ENCODE results near the gene PRR36.
A peak's percentile ranks its signal among the peaks of the same experiment; 100 is the strongest.

Gene PRR36

DNA sequence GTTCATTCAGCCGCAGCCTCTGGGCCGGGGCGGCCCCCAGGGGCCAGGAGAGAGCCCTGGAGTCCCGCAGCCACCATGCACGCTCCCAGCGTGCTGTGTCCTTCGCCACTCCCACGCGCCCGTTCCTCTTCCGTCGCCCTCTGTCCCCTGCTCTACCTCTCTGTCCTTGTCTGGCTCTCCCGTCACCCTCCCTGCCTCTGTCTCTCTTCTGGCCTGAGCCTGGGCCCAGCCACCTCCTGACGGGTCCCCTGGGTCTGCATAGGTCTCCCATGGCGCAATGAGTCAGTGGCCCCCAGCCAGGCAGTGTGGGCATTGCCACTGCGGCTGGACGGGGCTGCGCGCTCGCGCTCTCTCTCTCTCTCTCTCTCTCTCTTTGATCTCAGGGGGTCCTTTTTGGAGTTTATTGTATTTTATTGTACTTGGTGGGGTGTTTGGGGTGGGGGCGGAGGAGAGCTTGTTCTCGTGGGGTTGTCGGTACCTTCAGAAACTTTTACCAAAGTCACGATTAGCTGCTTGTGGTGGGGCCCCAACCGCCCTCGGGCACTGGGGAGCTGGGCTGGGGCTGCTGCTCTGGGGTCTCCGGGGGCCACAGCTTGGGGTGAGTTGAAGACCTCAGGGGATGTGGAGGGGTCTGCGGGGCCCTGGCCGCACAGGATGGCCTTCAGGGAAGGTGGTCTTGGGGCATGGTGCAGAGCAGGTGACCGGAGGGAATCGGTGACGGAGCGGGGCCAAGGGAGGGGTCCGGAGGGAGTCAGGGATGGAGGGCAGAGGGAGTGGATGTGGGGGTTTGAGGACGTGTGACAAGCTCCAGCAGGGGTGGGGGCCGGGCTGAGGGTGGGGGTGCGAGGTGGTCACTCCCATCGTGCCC lies 38.7 kb upstream of the PRR36 start:
- DNase-seq, result no peak

DNA sequence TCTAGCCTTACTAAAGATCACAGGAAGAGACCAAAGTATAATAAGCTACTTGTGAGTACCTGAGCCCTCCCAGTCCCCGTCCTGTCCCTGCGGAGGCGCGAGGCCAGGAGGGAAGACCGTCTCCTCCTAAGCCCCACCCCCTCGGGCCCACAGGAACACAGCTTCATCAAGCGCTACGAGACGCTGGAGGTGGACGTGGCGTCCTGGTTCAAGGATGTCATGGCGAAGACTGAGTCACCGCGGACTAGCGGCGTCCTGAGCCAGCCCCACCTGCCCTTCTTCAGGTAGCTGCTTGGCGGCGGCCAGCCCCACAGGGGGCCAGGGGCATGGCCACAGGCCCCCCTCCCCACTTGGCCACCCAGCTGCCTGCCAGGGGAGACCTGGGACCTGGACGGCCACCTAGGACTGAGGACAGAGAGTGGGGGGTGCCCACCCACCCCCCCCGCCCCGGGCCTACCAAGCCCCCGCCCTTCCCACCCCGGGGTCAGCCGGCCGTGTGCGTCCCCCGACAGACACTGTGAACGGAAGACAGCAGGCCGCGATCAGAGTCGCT lies 38.0 kb upstream of the PRR36 start:
- DNase-seq, result no peak

DNA sequence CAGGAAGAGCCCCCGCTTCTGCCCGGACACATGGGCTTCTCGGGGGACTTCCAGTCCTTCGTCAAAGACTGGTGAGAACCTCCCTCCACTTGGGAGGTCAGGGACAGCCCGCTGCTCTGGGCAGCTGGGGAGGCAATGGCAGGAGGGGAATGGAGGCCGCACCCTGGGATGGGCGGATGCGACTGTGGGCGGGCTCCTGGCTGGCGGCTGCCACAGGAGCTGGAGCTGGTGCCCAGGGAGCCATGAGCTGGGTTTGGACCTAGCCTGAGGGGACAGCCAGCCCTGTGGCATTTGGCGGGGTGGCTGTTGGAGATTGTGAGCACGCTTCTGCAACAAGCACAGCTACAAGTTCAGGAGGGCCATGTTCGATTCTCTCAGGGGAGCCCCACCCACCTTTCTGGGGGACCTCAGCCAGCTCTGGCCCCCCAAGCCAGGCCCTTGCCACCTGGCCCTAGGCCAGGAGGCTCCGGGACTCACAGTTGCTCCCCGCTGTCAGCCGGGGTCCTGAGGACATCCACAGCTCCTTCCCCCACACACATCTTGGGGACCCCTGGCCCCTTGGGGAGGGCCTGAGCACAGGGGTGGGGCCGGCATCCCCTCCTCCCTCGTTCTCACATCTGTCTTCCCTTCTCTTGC lies 37.4 kb upstream of the PRR36 start:
- DNase-seq, result no peak

DNA sequence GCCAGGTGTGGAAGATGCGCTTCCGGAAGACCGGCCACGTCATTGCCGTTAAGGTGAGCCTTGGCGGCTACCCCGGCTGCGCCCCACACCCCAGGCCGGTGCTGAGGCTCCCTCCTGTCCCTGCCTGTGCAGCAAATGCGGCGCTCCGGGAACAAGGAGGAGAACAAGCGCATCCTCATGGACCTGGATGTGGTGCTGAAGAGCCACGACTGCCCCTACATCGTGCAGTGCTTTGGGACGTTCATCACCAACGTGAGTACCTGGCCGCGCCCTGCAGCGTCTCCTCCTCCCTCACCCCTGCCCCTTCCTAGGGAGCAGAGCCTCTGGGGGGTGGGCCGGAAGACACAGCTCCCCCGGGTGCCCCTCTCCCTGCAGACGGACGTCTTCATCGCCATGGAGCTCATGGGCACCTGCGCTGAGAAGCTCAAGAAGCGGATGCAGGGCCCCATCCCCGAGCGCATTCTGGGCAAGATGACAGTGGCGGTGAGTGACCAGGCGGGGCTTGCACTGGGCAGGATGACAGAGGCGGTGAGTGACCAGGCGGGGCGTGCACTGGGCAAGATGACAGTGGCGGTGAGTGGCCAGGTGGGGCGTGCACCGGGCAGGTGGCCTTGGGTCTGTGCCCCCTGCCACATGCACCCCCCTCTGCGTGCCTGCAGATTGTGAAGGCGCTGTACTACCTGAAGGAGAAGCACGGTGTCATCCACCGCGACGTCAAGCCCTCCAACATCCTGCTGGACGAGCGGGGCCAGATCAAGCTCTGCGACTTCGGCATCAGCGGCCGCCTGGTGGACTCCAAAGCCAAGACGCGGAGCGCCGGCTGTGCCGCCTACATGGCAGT lies 36.4 kb upstream of the PRR36 start:
- no peak for DNase-seq

DNA sequence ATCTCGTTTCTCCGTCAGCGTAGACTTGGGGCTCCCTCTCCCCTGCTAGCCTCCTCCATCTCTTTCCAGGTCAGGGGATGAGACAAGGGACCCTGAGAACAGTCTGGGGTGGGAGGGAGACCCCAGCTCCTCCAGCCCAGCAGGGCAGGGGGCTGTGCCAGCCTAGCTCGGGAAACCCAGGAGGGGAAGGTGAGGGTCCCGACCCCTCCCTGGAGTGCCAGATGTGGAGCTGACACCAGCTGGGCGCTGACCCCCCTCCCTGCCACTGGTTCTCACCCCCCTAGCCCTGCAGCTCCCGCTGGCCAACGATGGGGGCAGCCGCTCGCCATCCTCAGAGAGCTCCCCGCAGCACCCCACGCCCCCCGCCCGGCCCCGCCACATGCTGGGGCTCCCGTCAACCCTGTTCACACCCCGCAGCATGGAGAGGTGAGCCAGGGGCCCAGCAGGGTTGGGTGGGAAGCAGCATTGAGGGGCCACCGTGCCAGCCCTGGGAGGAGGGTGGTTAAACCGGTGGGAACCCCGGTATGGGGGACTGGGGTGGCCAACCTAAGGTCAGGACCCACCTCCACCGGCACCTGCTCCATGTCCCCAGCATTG lies 35.4 kb upstream of the PRR36 start:
- no peak for DNase-seq

DNA sequence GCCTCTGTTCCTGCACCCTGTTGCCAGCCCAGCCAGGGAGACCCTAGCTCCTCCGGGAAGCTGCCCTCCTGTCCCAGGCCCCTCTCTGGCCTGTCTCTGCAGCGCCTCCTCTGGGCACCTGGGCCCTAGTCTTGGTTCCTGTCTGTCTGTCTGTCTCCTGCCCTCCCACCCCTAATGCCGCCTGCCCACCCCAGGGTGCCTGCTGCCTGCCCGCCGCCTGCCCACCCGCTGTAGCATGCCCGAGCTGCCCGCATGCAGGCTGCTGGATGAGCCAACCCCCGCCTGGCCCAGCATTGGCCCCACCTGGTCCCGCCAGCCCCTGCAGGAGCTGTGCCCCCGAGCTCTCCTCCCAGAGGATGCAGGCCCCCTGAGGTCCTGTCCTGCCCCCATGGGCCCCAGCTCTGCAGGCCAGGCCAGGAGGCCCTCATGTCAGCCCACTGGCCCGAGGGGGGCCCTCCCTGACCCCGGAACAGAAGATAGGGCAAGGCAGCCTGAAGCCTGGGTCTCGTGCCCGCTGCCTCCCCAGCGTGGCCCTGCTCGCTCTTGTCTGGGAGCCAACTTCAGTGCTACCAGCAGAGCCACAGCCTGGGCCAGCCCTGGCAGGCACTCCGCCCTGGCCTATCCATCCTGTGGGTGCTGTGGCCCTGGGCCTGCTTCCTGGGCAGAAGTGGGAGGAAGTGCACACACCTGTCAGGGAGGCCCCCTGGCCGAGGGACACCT lies 34.7 kb upstream of the PRR36 start:
- no peak for DNase-seq

DNA sequence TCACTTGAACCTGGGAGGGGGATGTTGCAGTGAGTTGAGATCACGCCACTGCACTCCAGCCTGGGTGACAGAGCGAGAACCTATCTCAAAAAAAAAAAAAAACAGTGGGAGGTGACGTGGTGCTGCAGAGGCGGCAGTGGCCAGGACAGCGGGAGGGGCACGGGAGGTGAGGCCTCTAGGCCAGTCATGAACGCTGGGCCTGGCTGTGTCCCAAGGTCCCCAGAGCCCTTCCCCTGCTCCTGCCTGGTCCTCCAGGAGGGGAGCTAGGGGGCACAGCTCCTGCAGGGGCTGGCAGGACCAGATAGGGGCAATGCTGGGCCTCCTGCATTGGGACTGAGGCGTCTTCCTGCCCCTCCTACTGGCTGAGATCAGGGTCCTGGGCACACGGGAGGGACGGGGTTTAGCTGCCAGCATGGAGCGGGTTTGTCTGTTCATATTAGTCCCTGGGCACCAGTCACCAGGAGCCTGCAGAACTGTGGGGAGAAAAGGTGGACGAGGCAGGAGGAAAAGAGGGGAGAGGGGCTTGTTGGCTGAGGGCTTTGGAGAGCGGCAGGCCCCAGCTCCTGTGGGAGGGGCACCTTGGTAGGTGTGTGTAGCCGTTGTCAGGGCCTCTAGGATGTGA lies 34.0 kb upstream of the PRR36 start:
- no peak for DNase-seq

DNA sequence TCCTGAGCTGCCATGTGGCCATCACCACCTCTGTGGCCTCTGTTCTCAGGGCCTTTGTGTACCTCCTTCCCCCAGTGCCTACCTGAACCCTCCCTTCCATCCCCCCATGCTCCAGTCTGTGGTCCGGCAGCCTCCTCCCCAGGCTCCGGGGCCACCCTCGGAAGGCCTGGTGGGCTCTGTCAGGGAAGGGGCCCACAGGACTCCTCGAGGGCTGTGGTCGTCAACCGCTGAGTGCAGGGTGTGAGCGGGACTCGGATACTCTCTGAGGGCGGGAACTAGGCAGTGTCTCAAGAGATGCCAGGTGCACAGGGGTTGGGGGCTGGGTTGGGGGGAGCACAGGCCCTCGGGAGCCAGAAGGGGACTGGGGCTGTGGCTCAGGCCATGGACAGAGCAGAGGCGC lies 33.4 kb upstream of the PRR36 start:
- no peak for DNase-seq

DNA sequence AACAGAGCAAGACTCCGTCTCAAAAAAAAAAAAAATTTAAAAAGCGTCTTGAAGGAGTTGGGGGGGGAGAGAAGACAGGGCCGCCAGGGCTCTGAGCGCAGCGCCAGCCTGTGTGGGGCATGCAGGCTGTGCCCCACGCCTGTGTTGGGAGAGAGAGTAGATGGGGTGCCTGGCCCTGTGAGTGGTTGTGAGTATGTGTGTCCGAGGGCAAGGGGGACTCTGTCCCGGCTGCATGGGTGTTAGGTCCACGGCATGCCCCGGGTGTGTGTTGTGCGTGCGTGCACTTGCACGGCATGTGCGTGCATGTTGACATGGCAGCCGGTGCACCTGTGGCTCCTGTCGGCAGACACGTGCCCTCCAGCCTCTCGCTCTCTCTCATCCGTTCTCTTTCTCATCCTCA lies 32.9 kb upstream of the PRR36 start:
- no peak for DNase-seq

DNA sequence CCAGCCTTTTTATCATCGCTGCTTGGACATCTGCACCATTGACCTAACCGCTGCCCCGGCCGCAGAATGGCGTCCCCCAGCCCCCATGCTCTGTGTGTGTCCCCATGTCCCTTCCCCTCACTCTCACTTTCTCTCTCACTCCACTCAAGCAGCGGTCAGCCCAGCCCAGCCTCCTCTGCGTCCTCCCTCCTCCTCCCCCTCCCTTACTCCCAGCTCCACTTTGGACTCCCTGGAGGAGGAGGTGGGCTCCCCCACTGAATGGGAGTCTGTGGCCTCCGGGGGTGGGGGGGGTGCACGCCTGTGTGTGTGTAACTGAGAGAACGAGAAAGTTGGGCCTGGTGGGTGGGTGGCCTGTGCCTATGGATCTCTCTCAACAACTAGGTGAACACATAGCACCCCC lies 31.7 kb upstream of the PRR36 start:
- no peak for DNase-seq

DNA sequence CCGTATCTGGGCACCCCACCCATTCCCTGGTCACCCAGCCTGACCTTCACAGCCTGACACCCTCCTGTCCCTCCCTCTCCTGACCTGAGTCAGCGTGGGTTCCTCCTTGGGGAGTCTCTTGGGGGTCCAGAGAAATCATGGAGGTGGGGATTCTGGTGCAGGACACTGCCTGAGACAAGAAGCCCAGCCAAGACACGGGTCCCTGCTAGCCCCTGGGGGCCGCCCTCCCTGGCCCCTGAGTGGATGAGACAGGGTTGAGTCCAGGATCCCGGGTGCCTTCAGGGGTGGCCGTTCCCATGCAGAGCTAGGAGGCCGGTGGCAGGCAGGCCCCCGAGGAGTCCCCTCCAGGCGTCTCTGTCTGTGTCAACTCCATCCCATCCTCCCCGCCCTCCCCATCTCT lies 31.1 kb upstream of the PRR36 start:
- DNase-seq, result no peak

DNA sequence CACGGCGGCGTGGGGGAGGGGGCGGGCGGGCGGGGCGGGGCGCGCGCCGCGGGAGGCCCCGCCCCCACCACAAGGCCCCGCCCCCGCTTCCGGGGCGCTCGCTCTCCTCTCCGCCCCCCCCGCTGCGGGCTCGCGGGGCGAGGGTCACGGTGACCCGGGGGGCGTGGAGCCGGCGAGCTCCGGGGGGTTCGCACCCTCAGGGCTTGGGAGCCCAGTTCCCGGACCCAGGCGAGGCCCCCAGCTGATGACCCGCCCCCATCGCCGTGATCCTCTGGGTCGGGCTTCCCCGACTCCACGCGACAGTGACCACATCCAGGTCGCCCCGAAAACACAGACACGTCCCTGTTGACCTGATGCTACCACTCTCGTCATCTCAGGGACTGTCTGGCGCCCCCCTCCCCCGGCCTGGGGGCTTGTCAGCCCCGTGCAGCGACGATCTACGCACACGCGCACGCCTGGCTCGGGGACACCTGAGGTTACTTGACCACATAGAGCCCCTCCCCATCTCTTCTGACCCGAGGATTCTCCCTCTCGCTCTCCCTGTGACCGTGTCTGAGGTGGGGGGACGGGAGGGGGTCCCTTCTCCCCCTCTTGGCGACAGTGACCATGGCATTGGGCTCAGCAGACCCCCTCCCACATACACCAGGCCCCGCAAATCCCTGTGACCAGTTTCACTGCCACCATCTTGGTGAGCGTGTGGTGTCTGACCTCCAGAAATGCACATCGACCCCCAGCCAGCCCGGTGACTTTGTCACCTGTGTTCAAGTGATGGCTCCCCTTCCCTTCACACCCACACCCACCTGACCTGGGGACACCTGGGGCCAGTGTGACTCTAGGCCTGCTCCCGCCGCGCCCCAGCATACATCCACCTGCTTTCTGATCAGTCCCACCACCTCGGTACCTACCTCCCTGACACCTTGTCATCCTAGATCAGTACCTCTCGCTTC lies 30.2 kb upstream of the PRR36 start:
- DNase-seq, result no peak

DNA sequence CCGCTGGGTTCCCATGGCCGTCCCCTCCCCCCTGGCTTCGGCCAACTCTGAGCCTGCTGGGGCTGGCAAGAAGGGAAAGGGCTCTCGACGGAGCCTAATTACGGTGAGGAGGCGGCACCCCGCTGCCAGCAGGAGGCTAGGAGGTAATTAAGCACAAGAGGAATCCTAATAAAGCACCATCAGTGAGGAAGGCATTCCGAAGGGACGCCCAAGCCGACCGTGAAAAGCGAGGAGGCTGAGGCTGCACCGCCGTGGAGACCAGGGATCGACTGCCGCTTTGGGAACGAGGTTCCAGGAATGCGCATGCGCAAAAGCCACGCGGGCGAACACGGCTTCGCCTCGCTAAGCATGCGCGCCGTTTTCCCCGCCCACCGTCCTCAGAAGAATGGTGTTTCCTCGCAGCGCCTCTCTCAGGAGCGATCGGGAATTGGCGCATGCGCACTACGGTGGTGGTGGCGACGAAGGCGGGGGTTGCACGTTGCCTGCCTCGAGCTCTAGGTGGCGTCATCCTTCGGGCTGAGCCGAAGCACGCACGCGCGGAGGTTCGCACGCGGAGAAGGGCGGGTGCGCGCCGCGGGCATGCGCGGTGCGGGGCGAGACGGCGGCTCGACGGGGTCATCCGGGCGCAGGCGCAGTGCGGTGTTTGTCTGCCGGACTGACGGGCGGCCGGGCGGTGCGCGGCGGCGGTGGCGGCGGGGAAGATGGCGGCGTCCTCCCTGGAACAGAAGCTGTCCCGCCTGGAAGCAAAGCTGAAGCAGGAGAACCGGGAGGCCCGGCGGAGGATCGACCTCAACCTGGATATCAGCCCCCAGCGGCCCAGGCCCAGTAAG lies 29.3 kb upstream of the PRR36 start, which contains the start of gene MAP2K7:
Gene MAP2K7 (plus strand): TSS at position 634 of the 830 bp plus-strand sequence. CDS start 68 bp downstream, at position 702.
- DNase-seq, result peak; percentile 98

DNA sequence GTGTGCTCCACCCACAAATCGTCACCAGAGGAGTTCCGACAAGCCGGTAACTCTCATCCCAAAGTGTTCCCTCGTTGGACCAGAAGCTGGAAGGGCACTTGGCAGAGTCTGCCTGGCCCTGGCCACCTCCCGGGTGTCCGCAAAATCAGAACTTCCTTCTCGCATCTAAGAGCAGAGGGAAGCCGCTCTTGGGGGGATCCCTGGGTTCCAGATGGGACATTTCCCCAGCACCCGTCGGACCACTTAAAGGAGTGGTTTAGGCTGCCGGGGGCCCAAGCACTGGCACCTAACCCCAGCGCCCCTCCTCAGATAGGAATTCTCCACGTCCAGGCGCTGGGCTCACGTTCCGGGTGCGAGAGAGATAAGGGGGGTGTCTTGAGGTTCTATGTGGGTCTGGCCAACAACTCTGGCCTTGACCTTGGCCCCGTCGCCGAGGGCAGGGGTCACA lies 28.6 kb upstream of the PRR36 start:
- no peak for DNase-seq

DNA sequence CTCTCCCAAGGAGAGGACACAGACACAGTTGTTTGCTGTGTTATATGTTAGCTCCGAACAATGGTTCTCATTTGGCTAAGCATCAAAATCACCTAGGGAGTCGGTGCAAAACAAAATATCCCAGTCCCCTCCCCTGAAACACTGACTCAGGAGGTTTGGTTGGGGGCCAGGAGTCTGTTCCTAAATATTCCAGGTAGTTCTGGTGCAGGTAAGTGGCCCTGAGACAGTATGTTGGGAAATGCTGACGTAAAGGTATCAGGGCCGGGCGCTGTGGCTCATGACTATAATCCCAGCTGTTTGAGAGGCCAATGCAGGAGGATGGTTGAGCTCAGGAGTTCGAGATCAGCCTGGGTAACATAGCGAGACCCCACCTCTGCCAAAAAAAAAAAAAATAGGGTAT lies 27.1 kb upstream of the PRR36 start:
- DNase-seq, result no peak

DNA sequence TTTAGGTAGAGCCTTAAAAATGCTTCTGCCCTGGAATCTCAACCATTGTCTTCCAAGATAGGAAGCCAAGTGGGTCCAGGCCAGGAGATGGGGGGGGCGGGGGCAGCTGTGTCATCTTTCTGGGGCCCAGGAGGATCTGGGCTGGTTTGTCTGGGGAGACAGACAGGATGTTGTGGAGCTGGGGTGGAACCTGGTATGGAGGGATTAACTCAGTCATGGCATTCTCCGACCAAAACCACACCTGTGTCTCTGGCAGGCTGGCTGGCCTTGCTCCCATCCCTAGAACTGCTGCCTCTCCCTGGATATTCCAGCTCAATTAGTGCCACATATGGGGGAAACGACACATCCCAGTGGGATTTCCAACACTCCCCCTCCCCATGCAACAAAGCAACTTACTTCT lies 26.7 kb upstream of the PRR36 start:
- DNase-seq, result no peak

DNA sequence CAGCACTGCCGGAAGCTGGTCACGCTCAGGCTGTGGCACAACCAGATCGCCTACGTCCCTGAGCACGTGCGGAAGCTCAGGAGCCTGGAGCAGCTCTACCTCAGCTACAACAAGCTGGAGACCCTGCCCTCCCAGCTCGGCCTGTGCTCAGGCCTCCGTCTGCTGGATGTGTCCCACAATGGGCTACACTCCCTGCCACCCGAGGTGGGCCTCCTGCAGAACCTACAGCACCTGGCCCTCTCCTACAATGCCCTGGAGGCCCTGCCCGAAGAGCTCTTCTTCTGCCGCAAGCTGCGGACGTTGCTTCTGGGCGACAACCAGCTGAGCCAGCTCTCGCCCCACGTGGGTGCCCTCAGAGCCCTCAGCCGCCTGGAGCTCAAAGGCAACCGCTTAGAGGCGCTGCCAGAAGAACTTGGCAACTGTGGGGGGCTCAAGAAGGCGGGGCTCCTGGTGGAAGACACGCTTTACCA lies 26.2 kb upstream of the PRR36 start:
- no peak for DNase-seq

DNA sequence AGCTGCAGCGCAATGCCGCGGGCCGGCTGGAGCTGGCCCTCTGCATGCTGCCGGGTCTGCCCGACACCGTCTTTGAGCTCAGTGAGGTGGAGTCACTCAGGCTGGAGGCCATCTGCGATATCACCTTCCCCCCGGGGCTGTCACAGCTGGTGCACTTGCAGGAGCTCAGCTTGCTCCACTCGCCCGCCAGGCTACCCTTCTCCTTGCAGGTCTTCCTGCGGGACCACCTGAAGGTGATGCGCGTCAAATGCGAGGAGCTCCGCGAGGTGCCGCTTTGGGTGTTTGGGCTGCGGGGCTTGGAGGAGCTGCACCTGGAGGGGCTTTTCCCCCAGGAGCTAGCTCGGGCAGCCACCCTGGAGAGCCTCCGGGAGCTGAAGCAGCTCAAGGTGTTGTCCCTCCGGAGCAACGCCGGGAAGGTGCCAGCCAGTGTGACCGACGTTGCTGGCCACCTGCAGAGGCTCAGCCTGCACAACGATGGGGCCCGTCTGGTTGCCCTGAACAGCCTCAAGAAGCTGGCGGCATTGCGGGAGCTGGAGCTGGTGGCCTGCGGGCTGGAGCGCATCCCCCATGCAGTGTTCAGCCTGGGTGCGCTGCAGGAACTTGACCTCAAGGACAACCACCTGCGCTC lies 25.7 kb upstream of the PRR36 start:
- no peak for DNase-seq

DNA sequence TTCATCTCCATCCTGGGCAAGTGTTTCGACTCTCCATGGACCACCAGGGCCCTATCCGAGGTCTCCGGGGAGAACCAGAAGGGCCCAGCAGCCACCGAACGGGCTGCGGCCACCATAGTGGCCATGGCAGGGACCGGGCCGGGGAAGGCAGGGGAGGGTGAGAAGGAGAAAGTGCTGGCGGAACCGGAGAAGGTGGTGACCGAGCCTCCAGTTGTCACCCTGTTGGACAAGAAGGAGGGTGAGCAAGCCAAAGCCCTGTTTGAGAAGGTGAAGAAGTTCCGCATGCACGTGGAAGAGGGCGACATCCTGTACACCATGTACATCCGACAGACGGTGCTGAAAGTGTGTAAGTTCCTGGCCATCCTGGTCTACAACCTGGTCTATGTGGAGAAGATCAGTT lies 24.8 kb upstream of the PRR36 start:
- DNase-seq, result no peak

All from NCI-H2227 treated with DMSO at 0.1 percent for 48 hours (cell line).